Right atrium auricular region (tissue), 2 donors: ENCODE results near the gene ZNF732. TPM values are rescaled to one million over a fixed set of nuclear protein-coding genes. Genes with fewer than 3 reads are reported as not detected.
"Not testable (repeated sequence)": the region's sequence is repeated elsewhere in the genome, so short reads cannot be mapped to it uniquely, and the experiment has no call there.

Experiments
- DNase-seq: peaks from one replicate; pipeline ENCODE4 v3.0.0-alpha.2; 2019; ENCODE audit warnings: low spot score
- H3K27ac ChIP-seq, 2 donors: fragments of 200-600 bp; sonication (generic); 1 replicate in 1 of 2; 2 replicates in 1 of 2; pipeline ENCODE4 v1.5.1; 2016 to 2019
- H3K27me3 ChIP-seq, 2 donors: fragments of 200-600 bp; sonication (generic); one replicate each; pipeline versions ENCODE4 v1.5.1 to v1.6.0; 2017 to 2019
- H3K36me3 ChIP-seq: fragments of 200-600 bp; sonication (generic); one replicate; pipeline ENCODE4 v1.5.1; 2016
- H3K4me1 ChIP-seq, 2 donors: fragments of 200-600 bp; sonication (generic); one replicate each; pipeline versions ENCODE4 v1.5.1 to v1.6.0; 2017 to 2019
- H3K4me3 ChIP-seq, 2 donors: fragments of 200-600 bp; sonication (generic); 1 replicate in 1 of 2; 2 replicates in 1 of 2; pipeline ENCODE4 v1.5.1; 2017 to 2019; ENCODE audit warnings: mild to moderate bottlenecking in 1 of 2, moderate library complexity in 1 of 2
- H3K9me3 ChIP-seq, 2 donors: fragments of 200-600 bp; sonication (generic); one replicate each; pipeline ENCODE4 v1.5.1; 2019
- CTCF ChIP-seq, 2 donors: fragments of 200-600 bp; sonication (generic); IDR thresholded peaks; one replicate each; pipeline ENCODE4 v1.5.1; 2019; ENCODE audit warnings: antibody characterized with exemption in 2 of 2
- total RNA-seq, 2 donors: library from RNA; depleted of rRNA; stranded (reverse); fragments of >200 nt; gene quantifications; one replicate each; pipeline ENCODE4 v1.1.0, GENCODE V29; 2016

The ZNF732 gene
- total RNA-seq, 2 donors from 2014 or later = not detected

- no peak for DNase-seq
- no peak for TF ChIP-seq CTCF (IDR thresholded peaks at IDR 0.05)
- Histone ChIP-seq H3K27me3 (no peaks in the 10 kb centered on the region), H3K36me3 (no peaks in the 10 kb centered on the region), H3K4me3 (no peak overlapping the region), H3K4me1 (peaks cover 0 to 8% of the 10 kb centered on the region in 2 donors), H3K9me3 (peaks cover 0 to 6% of the 10 kb centered on the region in 2 donors), H3K27ac (no peak overlapping the region)
These were observed 4.5 kb upstream of the ZNF732 start for GRCh38 chr4:309807-310206.

GRCh38 chr4:306551-306961 lies 1.3 kb upstream of the ZNF732 start:
- Histone ChIP-seq H3K4me3 (no peak overlapping the region), H3K27me3 (no peaks in the 10 kb centered on the region)
- TF ChIP-seq CTCF (IDR thresholded peaks at IDR 0.05) = no peak

GRCh38 chr4:304516-304915 lies 758 bp downstream of the ZNF732 start:
- H3K36me3 ChIP-seq, H3K27me3 ChIP-seq, DNase-seq, H3K27ac ChIP-seq: not testable (repeated sequence)
- Histone ChIP-seq H3K4me3 (peak overlapping the region in 1 of 2 donors; percentile 51), H3K4me1 (peaks cover 0 to 11% of the 10 kb centered on the region in 2 donors), H3K9me3 (peaks cover 0 to 21% of the 10 kb centered on the region in 2 donors)

More at GRCh38 chr4:306551-306961, 1.3 kb upstream of the ZNF732 start:
- H3K4me1 ChIP-seq = peaks cover 0 to 11% of the 10 kb centered on the region in 2 donors
- H3K27ac ChIP-seq = no peak overlapping the region
- DNase-seq = no peak
- peaks cover 0 to 21% of the 10 kb centered on the region in 2 donors for H3K9me3 ChIP-seq
- no peaks in the 10 kb centered on the region for H3K36me3 ChIP-seq

GRCh38 chr4:302381-302780 lies 2.9 kb downstream of the ZNF732 start:
- no peak for TF ChIP-seq CTCF (IDR thresholded peaks at IDR 0.05)
- Histone ChIP-seq H3K9me3 (peaks cover 5 to 27% of the 10 kb centered on the region in 2 donors), H3K4me1 (peaks cover 0 to 11% of the 10 kb centered on the region in 2 donors), H3K36me3 (no peaks in the 10 kb centered on the region), H3K4me3 (no peak overlapping the region), H3K27ac (no peak overlapping the region), H3K27me3 (no peaks in the 10 kb centered on the region)
- no peak for DNase-seq

- Histone ChIP-seq H3K9me3 (peaks cover 5 to 23% of the 10 kb centered on the region in 2 donors), H3K36me3 (no peaks in the 10 kb centered on the region), H3K27me3 (no peaks in the 10 kb centered on the region), H3K4me1 (no peaks in the 10 kb centered on the region), H3K27ac (no peak overlapping the region), H3K4me3 (no peak overlapping the region)
- no peak for TF ChIP-seq CTCF (IDR thresholded peaks at IDR 0.05)
- DNase-seq = no peak
These were observed 10.5 kb downstream of the ZNF732 start for GRCh38 chr4:294732-295131.

GRCh38 chr4:288891-289290 lies 16.4 kb downstream of the ZNF732 start:
- TF ChIP-seq CTCF (IDR thresholded peaks at IDR 0.05) = no peak
- Histone ChIP-seq H3K4me1 (no peaks in the 10 kb centered on the region), H3K36me3 (no peaks in the 10 kb centered on the region), H3K4me3 (no peak overlapping the region), H3K9me3 (peaks cover 0 to 49% of the 10 kb centered on the region in 2 donors), H3K27me3 (no peaks in the 10 kb centered on the region), H3K27ac (no peak overlapping the region)
- no peak for DNase-seq
